Mesothelial cell of epicardium (in vitro differentiated cells): ENCODE measurements around the gene SMDT1. TPM values are rescaled to one million over a fixed set of nuclear protein-coding genes. Genes with fewer than 3 reads are reported as not detected.
A peak's percentile ranks its signal among the peaks of the same experiment; 100 is the strongest.

Source experiments
- DNase-seq, 2 experiments: peaks; one replicate each; pipeline ENCODE4 v3.0.0; 2021; ENCODE audit warnings: low spot score in 2 of 2; ENCODE audit not compliant: unreplicated experiment in 2 of 2
- H3K27ac Mint-ChIP-seq: 2 replicates; pipeline ENCODE4 v1.8.0; 2021; ENCODE audit warnings: mixed read lengths
- H3K27me3 Mint-ChIP-seq: 2 replicates; pipeline ENCODE4 v1.8.0; 2021; ENCODE audit warnings: low read depth, mixed read lengths
- H3K36me3 Mint-ChIP-seq: 2 replicates; pipeline ENCODE4 v1.8.0; 2021; ENCODE audit warnings: mixed read lengths
- H3K4me1 Mint-ChIP-seq: 2 replicates; pipeline ENCODE4 v1.8.0; 2021; ENCODE audit warnings: mixed read lengths
- H3K4me3 Mint-ChIP-seq: 2 replicates; pipeline ENCODE4 v1.8.0; 2021; ENCODE audit warnings: mild to moderate bottlenecking, moderate library complexity, mixed read lengths
- H3K9me3 Mint-ChIP-seq: 2 replicates; pipeline ENCODE4 v1.8.0; 2021; ENCODE audit warnings: mixed read lengths
- total RNA-seq: library from RNA; stranded (reverse); gene quantifications from 3 replicates; pipeline ENCODE4 v1.2.1, GENCODE V29; 2021
- TF ChIP-seq, protein P1 (sequence below): fragments of 200-600 bp; sonication (generic); IDR thresholded peaks from one replicate; pipeline ENCODE4 v1.5.0; 2021; ENCODE audit warnings: antibody characterized with exemption; ENCODE audit not compliant: unreplicated experiment

SMDT1 gene, protein sequence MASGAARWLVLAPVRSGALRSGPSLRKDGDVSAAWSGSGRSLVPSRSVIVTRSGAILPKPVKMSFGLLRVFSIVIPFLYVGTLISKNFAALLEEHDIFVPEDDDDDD
- 71.0 to 87.4 TPM (median 78.9 TPM) in 3 replicates for total RNA-seq

DNA sequence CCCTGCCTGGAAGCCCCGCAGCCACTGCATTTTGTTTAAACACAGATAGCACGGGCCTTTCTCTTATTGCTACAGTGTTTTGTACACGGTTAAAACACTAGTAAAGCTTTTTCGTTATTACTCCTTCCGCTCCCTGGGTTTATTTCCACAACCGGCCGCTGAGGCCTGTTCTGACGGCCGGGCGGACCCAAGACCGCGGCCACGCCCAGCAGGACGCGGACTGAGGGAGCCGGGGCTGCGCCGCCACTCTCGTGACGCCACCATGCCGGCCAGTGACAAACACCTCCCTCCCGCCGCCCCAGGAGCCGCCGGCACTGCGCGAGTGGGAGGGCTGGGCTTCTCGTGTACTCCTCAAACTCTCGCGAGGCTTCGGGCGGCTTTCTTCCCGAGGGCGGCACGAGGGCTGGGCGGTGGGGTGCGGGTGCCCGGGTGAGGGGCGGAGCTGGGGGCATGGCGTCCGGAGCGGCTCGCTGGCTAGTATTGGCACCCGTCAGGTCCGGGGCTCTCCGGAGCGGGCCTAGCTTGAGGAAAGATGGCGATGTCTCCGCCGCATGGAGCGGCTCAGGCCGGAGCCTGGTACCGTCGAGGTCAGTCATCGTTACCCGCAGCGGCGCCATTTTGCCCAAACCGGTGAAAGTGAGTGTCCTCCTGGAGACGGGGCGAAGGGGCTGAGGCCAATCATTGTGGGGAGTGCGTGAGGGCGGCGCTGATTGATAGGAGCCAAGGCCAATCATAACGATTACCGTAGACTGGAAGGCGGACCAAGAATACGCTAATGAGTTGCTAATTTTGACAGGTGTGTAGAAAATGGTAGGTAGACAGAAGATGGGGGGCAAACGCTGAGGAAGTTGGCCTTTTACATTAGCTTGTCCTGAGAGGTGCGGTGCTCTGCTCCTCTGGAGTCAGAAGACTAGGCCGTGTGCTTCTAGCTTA, at the start of gene SMDT1:
SMDT1 (plus strand) TSS at position 382 of the 933 bp plus-strand sequence; CDS start at position 451, 69 bp downstream.
- Mint-ChIP-seq H3K27me3 (no peaks in the 10 kb centered on the region), H3K4me1 (peaks cover 30% of the 10 kb centered on the region), H3K9me3 (no peaks in the 10 kb centered on the region), H3K4me3 (peak within 1 kb of the TSS; percentile 85), H3K36me3 (peaks cover 18% of the 10 kb centered on the region), H3K27ac (peak within 1 kb of the TSS; percentile 98)
- TF ChIP-seq, protein P1, sequence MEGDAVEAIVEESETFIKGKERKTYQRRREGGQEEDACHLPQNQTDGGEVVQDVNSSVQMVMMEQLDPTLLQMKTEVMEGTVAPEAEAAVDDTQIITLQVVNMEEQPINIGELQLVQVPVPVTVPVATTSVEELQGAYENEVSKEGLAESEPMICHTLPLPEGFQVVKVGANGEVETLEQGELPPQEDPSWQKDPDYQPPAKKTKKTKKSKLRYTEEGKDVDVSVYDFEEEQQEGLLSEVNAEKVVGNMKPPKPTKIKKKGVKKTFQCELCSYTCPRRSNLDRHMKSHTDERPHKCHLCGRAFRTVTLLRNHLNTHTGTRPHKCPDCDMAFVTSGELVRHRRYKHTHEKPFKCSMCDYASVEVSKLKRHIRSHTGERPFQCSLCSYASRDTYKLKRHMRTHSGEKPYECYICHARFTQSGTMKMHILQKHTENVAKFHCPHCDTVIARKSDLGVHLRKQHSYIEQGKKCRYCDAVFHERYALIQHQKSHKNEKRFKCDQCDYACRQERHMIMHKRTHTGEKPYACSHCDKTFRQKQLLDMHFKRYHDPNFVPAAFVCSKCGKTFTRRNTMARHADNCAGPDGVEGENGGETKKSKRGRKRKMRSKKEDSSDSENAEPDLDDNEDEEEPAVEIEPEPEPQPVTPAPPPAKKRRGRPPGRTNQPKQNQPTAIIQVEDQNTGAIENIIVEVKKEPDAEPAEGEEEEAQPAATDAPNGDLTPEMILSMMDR = no peak
- peak; percentile 97 to 99 for DNase-seq

DNA sequence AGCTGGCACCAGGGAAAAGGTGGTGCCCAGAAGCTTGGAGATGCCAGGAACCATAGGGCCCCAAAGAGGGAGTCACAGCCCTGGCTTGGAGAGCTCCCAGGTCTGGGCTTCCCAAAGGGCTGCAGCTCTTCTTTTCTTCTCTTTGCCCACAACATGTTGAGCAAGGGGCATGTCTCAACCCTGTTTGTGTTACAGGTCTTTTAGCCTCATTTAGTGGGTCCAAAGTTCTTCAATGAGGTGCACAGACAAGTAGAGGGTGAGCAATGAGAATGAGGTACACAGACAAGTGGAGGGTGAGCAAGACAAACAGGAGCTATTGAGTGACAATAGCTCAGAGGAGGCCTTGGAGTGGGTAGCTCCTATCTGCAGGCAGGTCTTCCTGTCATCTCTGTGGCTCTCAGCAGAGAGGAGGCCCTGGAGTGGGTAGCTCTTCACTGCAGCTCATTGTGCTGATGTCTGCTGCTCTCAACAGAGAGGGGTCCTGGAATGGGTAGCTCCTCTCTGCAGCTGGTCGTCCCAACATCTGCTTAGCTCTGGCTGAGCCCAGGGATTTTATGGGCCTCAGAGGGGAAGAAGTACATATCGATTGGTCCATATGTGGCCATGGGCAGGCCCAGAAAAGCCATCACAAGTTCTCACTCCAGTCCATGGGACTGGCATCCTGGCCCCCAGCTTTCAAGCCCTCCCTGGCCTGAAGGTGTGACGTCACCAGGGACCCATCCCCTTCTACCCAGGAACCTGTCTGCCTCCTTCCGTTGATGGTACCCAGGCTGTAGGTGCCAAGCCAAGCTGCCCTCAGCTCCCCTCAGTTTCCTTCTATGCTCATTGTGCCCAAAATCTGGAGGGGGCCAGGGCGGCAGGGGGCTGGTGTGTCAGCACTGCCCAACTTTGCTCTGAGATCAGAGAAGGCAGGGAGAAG, 46.0 kb upstream of the SMDT1 start:
- DNase-seq = no peak
- Mint-ChIP-seq H3K9me3 (peaks cover 4% of the 10 kb centered on the region), H3K4me1 (no peaks in the 10 kb centered on the region), H3K27ac (no peak overlapping the region), H3K27me3 (peaks cover 31% of the 10 kb centered on the region), H3K36me3 (no peaks in the 10 kb centered on the region), H3K4me3 (no peak overlapping the region)
- TF ChIP-seq, protein P1 = no peak

DNA sequence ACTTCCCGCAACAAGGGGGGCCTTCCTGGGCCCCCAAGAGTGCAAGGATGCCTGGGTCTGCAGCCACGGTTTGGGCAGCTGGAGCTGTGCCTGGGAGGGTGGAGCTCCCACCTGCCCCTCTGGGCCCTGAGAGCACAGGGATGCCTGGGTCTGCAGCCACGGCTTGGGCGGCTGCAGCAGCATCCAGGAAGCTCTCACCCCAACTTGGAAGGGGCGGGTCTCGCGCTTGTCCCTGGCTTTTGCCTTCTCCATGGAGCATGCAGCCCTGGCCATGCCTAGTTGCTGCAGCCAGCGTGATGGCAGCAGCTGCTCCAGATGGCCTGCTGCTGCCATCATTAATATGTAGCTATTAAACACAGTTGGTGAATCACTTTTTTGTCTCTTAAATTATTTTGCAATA, 44.2 kb upstream of the SMDT1 start:
- Mint-ChIP-seq H3K4me1 (no peaks in the 10 kb centered on the region), H3K9me3 (peaks cover 4% of the 10 kb centered on the region), H3K27me3 (peaks cover 29% of the 10 kb centered on the region), H3K27ac (no peak overlapping the region), H3K36me3 (no peaks in the 10 kb centered on the region), H3K4me3 (no peak overlapping the region)
- no peak for DNase-seq
- TF ChIP-seq, protein P1 = no peak

DNA sequence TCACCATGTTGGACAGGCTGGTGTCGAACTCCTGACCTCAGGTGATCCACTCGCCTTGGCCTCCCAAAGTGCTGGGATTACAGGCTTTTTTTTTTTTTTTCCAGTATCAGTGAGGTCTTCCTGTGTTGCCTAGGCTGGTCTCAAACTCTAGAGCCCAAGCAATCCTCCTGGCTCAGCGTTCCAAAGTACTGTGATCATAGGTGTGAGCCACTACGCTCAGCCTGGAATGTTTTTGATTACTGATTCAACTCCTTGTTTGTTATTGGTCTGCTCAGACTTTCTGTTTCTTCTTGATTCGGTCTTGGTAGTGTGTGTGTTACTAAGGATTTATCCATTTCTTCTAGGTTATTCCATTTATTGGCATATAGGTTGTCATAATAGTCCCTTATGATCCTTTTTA, 40.2 kb upstream of the SMDT1 start:
- peaks cover 16% of the 10 kb centered on the region for H3K27me3 Mint-ChIP-seq
- TF ChIP-seq, protein P1 = no peak
- no peak for DNase-seq
- H3K9me3 Mint-ChIP-seq = peaks cover 22% of the 10 kb centered on the region
- H3K27ac Mint-ChIP-seq = no peak overlapping the region
- H3K36me3 Mint-ChIP-seq = peaks cover 5% of the 10 kb centered on the region
- H3K4me3 Mint-ChIP-seq = no peak overlapping the region
- no peaks in the 10 kb centered on the region for H3K4me1 Mint-ChIP-seq

DNA sequence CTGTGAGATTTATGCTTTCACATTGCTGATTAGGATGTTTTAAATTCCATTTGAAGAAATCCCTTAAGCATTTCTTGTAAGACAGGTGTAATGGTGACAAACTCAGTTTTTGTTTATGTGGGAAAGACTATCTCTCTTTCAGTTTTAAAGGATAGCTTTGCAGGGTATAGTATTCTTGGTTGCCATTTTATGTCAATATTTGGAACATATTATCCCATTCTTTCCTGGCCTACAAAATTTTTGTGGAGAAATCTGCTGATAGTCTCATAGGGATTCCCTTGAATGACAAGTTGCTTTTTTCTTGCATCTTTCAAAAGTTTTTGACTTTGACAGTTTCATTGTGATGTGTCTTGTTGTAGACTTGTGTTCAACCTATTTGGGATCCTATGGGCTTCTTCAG, 37.7 kb upstream of the SMDT1 start:
- no peak overlapping the region for H3K4me3 Mint-ChIP-seq
- peaks cover 5% of the 10 kb centered on the region for H3K36me3 Mint-ChIP-seq
- H3K4me1 Mint-ChIP-seq = no peaks in the 10 kb centered on the region
- TF ChIP-seq, protein P1 = no peak
- peaks cover 22% of the 10 kb centered on the region for H3K9me3 Mint-ChIP-seq
- no peak overlapping the region for H3K27ac Mint-ChIP-seq
- DNase-seq = no peak
- peaks cover 16% of the 10 kb centered on the region for H3K27me3 Mint-ChIP-seq
